Measurements from ENCODE around the gene DOCK8. TPM values are rescaled to one million over a fixed set of nuclear protein-coding genes. Genes with fewer than 3 reads are reported as not detected.

DOCK8 gene
- total RNA-seq, 1 donor from 2014 or later, result 5.1 TPM

DNA sequence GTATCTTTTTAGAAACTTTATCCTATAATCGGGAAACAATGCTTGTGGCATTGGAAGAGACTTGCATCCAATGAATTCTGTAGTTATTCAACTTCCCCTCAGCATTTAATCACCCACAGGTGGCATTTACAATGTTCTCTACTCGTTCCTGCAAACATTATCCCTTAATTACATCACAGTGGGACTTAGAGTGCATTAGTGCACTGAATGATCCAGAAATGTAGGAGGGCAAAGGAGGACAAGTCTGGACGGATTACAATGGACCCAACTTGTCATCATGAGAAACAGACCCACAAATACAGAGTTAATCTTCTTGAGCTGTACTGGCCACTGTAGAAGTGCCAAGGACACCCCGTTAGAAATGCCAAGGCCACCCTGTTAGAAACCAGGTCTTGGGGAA, 129.1 kb downstream of the DOCK8 start:
- TF ChIP-seq, protein P1, sequence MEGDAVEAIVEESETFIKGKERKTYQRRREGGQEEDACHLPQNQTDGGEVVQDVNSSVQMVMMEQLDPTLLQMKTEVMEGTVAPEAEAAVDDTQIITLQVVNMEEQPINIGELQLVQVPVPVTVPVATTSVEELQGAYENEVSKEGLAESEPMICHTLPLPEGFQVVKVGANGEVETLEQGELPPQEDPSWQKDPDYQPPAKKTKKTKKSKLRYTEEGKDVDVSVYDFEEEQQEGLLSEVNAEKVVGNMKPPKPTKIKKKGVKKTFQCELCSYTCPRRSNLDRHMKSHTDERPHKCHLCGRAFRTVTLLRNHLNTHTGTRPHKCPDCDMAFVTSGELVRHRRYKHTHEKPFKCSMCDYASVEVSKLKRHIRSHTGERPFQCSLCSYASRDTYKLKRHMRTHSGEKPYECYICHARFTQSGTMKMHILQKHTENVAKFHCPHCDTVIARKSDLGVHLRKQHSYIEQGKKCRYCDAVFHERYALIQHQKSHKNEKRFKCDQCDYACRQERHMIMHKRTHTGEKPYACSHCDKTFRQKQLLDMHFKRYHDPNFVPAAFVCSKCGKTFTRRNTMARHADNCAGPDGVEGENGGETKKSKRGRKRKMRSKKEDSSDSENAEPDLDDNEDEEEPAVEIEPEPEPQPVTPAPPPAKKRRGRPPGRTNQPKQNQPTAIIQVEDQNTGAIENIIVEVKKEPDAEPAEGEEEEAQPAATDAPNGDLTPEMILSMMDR (conservative IDR thresholded peaks at IDR 0.05), result no peak
- DNase-seq (ENCODE audit: extremely low spot score, unreplicated experiment), result no peak
- no peak overlapping the region for H3K4me3 Mint-ChIP-seq
- H3K27ac Mint-ChIP-seq, result no peak overlapping the region
- H3K36me3 Mint-ChIP-seq, result no peaks in the 10 kb centered on the region
- no peaks in the 10 kb centered on the region for H3K9me3 Mint-ChIP-seq
- peaks cover 14% of the 10 kb centered on the region for H3K4me1 Mint-ChIP-seq (ENCODE audit: unreplicated experiment)
- peaks cover 6% of the 10 kb centered on the region for H3K27me3 Mint-ChIP-seq

DNA sequence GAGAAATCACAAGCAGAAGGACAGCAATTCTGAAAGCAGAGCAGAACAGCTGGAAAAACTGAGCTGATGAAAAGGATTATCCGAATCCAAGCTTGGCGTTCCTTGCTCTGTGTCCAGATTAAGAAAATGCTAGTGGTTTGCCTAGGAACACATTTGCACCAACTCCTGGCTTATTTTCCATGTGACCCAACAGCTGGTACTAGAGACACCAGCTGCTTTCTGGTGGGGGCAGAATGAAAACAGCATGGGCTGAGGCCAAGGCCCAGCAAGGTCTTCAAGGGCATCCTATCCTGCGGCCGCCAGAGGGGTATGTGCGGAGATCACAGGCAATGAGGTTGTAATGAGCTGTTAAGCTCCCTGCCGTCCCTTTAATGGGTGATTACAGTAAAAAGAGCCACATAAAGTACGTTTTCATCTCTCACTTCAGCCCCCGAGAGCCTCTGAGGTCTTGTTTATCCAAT, 131.5 kb downstream of the DOCK8 start:
- no peaks in the 10 kb centered on the region for H3K9me3 Mint-ChIP-seq

DNA sequence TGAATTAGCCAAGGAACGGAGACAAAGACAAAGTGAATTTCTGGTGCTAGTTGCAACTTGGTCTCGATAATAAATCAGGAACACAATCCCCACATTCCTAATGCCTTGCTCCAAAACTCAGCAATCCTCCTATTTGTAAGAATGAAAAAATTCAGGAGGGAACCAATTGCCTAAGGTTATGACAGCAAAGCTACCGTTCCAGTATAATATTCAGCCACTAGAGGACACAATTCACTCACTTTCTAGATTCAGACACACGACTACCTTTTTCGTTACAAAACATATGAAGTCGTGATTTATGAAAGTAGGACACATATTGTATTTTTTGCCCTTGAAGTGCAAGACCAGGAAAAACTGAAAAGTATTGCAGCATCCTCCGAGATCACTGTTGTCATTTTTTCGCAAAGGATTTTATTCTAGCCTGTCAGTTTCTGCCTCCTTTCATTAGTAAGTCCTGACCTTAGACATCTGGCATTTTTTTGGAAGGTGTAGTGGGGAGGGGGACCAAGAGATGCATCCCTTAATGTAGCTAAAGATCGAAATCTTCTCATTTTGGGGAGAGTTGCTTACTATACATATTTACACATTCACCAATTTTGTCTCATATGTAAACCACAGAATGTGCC, 133.1 kb downstream of the DOCK8 start:
- TF ChIP-seq, protein P1 (conservative IDR thresholded peaks at IDR 0.05), result peak; percentile 80
- peaks cover 18% of the 10 kb centered on the region for H3K27me3 Mint-ChIP-seq
- H3K4me1 Mint-ChIP-seq (ENCODE audit: unreplicated experiment), result peaks cover 29% of the 10 kb centered on the region
- DNase-seq (ENCODE audit: extremely low spot score, unreplicated experiment), result no peak
- H3K27ac Mint-ChIP-seq, result peak overlapping the region; percentile 8
- H3K36me3 Mint-ChIP-seq, result no peaks in the 10 kb centered on the region
- peak overlapping the region; percentile 16 for H3K4me3 Mint-ChIP-seq
- no peaks in the 10 kb centered on the region for H3K9me3 Mint-ChIP-seq

More for the DNA sequence above, 131.5 kb downstream of the DOCK8 start:
- H3K27me3 Mint-ChIP-seq, result peaks cover 18% of the 10 kb centered on the region
- no peak overlapping the region for H3K27ac Mint-ChIP-seq
- TF ChIP-seq, protein P1 (conservative IDR thresholded peaks at IDR 0.05), result no peak
- H3K36me3 Mint-ChIP-seq, result no peaks in the 10 kb centered on the region
- no peak overlapping the region for H3K4me3 Mint-ChIP-seq
- H3K4me1 Mint-ChIP-seq (ENCODE audit: unreplicated experiment), result peaks cover 29% of the 10 kb centered on the region
- no peak for DNase-seq (ENCODE audit: extremely low spot score, unreplicated experiment)

DNA sequence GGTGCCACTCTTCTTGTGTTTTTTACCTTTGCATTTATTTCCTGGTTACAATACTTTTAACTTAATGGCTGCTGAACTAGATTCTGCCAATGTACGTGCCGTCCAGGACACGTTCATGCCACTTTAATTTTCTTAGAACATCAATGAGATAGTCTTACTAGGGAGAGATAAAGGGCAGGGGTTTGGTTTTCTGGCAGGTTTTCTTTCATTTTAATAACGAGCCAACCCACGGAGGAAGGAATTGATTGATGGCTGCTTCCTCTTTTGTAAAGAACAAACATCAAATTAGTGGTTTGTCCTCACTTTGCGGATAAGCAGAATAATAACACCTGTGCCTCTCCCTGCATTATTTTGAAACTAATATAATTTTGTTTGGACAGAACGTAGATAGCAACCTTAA, 135.7 kb downstream of the DOCK8 start:
- peaks cover 38% of the 10 kb centered on the region for H3K4me1 Mint-ChIP-seq (ENCODE audit: unreplicated experiment)
- no peak overlapping the region for H3K4me3 Mint-ChIP-seq
- H3K36me3 Mint-ChIP-seq, result no peaks in the 10 kb centered on the region
- TF ChIP-seq, protein P1 (conservative IDR thresholded peaks at IDR 0.05), result no peak
- H3K9me3 Mint-ChIP-seq, result no peaks in the 10 kb centered on the region
- H3K27ac Mint-ChIP-seq, result no peak overlapping the region
- DNase-seq (ENCODE audit: extremely low spot score, unreplicated experiment), result no peak
- peaks cover 18% of the 10 kb centered on the region for H3K27me3 Mint-ChIP-seq

DNA sequence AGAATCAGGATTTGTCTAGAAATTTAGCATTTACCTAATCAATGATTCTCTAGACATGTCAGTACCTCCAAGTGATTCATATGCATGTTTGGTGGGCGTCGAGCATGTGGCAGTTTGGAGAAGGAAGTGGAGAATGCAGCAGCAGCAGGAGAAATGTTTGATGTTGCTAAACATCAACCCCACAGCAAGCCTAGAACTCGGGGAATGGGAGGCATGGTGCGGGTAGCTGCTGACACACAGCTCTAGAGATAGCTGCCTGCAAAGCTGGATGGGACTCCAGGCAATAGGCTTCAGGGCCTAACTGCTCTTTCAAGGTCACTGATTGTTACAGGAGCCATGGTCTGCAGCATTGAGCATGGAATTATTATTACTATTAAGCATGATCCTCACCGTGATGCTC, 137.3 kb downstream of the DOCK8 start:
- H3K4me3 Mint-ChIP-seq, result no peak overlapping the region
- DNase-seq (ENCODE audit: extremely low spot score, unreplicated experiment), result no peak
- H3K27ac Mint-ChIP-seq, result no peak overlapping the region
- no peaks in the 10 kb centered on the region for H3K36me3 Mint-ChIP-seq
- TF ChIP-seq, protein P1 (conservative IDR thresholded peaks at IDR 0.05), result no peak
- peaks cover 33% of the 10 kb centered on the region for H3K4me1 Mint-ChIP-seq (ENCODE audit: unreplicated experiment)
- H3K9me3 Mint-ChIP-seq, result no peaks in the 10 kb centered on the region
- peaks cover 18% of the 10 kb centered on the region for H3K27me3 Mint-ChIP-seq

Measured in type B pancreatic cell (in vitro differentiated cells).